Ishikawa (cell line): ENCODE results near the gene FIG4.

Experiments used
- CEBPB ChIP-seq: IDR thresholded peaks from 2 replicates; pipeline ENCODE4 v1.6.1; 2012
- CREB1 ChIP-seq: IDR thresholded peaks from 2 replicates; pipeline ENCODE4 v1.6.1; 2012; ENCODE audit warnings: low read depth
- EGR1 ChIP-seq: IDR thresholded peaks from 2 replicates; pipeline ENCODE4 v1.6.1; 2012
- EP300 ChIP-seq: IDR thresholded peaks from 2 replicates; pipeline ENCODE4 v1.6.1; 2012; ENCODE audit warnings: borderline replicate concordance
- FOXM1 ChIP-seq: IDR thresholded peaks from 2 replicates; pipeline ENCODE4 v1.6.1; 2012; ENCODE audit warnings: low read depth, borderline replicate concordance
- MAX ChIP-seq: IDR thresholded peaks from 2 replicates; pipeline ENCODE4 v1.6.1; 2012
- NFIC ChIP-seq: IDR thresholded peaks from 2 replicates; pipeline ENCODE4 v1.6.1; 2012
- RAD21 ChIP-seq: IDR thresholded peaks from 2 replicates; pipeline ENCODE4 v1.6.1; 2012; ENCODE audit warnings: low read depth
- REST ChIP-seq: IDR thresholded peaks from 2 replicates; pipeline ENCODE4 v1.6.1; 2012; ENCODE audit warnings: low read depth, mild to moderate bottlenecking
- TAF1 ChIP-seq: IDR thresholded peaks from 2 replicates; pipeline ENCODE4 v1.6.1; 2012; ENCODE audit warnings: low read depth, mild to moderate bottlenecking
- TCF12 ChIP-seq: IDR thresholded peaks from 2 replicates; pipeline ENCODE4 v1.6.1; 2012; ENCODE audit warnings: low read depth
- YY1 ChIP-seq: IDR thresholded peaks from 2 replicates; pipeline ENCODE4 v1.6.1; 2012; ENCODE audit warnings: low read depth

- TF ChIP-seq TAF1 = no peak
- TF ChIP-seq CEBPB = no peak
- TF ChIP-seq CREB1 = no peak
- TF ChIP-seq EP300 = no peak
- TF ChIP-seq EGR1 = no peak
- TF ChIP-seq YY1 = no peak
- TF ChIP-seq FOXM1 = no peak
- no peak for TF ChIP-seq MAX
- TF ChIP-seq REST = no peak
- no peak for TF ChIP-seq NFIC
- no peak for TF ChIP-seq RAD21
- no peak for TF ChIP-seq TCF12
These were observed 135.5 kb downstream of the FIG4 start for GRCh38 chr6:109826551-109826950.
